Measurements from ENCODE around the gene GLT8D2. TPM values are rescaled to one million over a fixed set of nuclear protein-coding genes. Genes with fewer than 3 reads are reported as not detected.

GLT8D2 gene
- total and polyA plus RNA-seq, 2 of the 13 experiments (the other 11 are each of a cell fraction or from before 2014, with no cell fraction given): not detected

DNA sequence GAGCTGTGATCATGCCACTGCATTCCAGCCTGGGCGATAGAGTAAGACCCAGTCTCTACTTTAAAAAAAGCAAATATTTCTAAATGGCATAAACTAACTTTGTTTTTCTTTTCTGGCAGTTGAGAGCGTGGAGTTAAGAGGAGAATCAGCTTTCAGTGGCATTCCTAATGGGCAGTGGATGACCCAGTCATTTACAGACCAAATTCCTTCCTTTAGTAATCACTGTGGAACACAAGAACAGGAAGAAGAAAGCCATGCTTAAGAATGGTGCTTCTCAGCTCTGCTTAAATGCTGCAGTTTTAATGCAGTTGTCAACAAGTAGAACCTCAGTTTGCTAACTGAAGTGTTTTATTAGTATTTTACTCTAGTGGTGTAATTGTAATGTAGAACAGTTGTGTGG lies 63.2 kb downstream of the GLT8D2 start:
- no peak for ATAC-seq
- Histone ChIP-seq H3K4me3 (replicated peaks in 1 of 3; ENCODE audit: insufficient read depth in 1 of 3, low read depth in 2 of 3, low read length in 3 of 3) (no peak overlapping the region), H2AFZ (ENCODE audit: low read length) (no peak overlapping the region), H3K4me2 (ENCODE audit: low read depth, low read length) (no peak overlapping the region), H3K4me1 (ENCODE audit: insufficient read depth, low read length) (no peaks in the 10 kb centered on the region), H3K9ac (ENCODE audit: insufficient read depth, low read depth, low read length) (no peak overlapping the region), H3K79me2 (ENCODE audit: insufficient read depth, low read length) (no peaks in the 10 kb centered on the region), H3K36me3 (replicated peaks in 1 of 2; ENCODE audit: control insufficient read depth in 1 of 2, insufficient read depth in 2 of 2, low read length in 2 of 2) (peaks cover 4 to 39% of the 10 kb centered on the region in 2 experiments; a peak in 4 of 5 replicates), H4K20me1 (ENCODE audit: insufficient read depth, low read length) (no peaks in the 10 kb centered on the region), H3K9me3 (ENCODE audit: low read length) (no peaks in the 10 kb centered on the region), H3K27ac (ENCODE audit: extremely low read length, insufficient read depth, low read length) (no peak overlapping the region), H3K27me3 (ENCODE audit: control insufficient read depth in 1 of 2, insufficient read depth in 2 of 2, low read length in 2 of 2) (no peaks in the 10 kb centered on the region)
- TF ChIP-seq RCOR2 (CRISPR knock-in tag; IDR thresholded peaks at IDR 0.05) (no peak), NFIC (IDR thresholded peaks at IDR 0.05; ENCODE audit: low read length) (no peak), PHF8 (CRISPR knock-in tag; IDR thresholded peaks at IDR 0.05) (no peak), GRHL1 (CRISPR knock-in tag; conservative IDR thresholded peaks at IDR 0.05) (no peak), SOX6 (IDR thresholded peaks at IDR 0.05) (no peak), SOX6 (CRISPR knock-in tag; IDR thresholded peaks at IDR 0.05) (no peak), CBFB (CRISPR knock-in tag; IDR thresholded peaks at IDR 0.05) (no peak)
- DNase-seq (ENCODE audit: low spot score): no peak
- ChIA-PET POLR2A (no interaction called here), CTCF (ENCODE audit: low intra/inter-chr PET ratio, low total read pairs) (no interaction called here)
- in situ Hi-C loops (cut with HindIII; ENCODE audit: extremely low pct_ligation_motif_present, low pct_unique_long_range_greater_than_20kb): no loop called here
- no TSS peak for BruUV-seq (replicated peaks)
- intact Hi-C loops (cut with micrococcal nuclease; ENCODE audit: unreplicated experiment): no loop called here
- 76% methylated on average over 2 of the region's 2 CpGs for WGBS (ENCODE audit: low lambda C conversion rate)
- FAIRE-seq: no peak

GRCh38 chr12:103978384-103978982 lies 71.5 kb downstream of the GLT8D2 start:
- Histone ChIP-seq H3K9me3 (ENCODE audit: low read length) (no peaks in the 10 kb centered on the region), H3K4me1 (ENCODE audit: insufficient read depth, low read length) (peaks cover 7% of the 10 kb centered on the region), H3K4me3 (replicated peaks in 1 of 3; ENCODE audit: insufficient read depth in 1 of 3, low read depth in 2 of 3, low read length in 3 of 3) (no peak overlapping the region), H2AFZ (ENCODE audit: low read length) (no peak overlapping the region), H3K79me2 (ENCODE audit: insufficient read depth, low read length) (peaks cover 11% of the 10 kb centered on the region), H3K27ac (ENCODE audit: extremely low read length, insufficient read depth, low read length) (no peak overlapping the region), H3K36me3 (replicated peaks in 1 of 2; ENCODE audit: control insufficient read depth in 1 of 2, insufficient read depth in 2 of 2, low read length in 2 of 2) (peaks cover 14 to 54% of the 10 kb centered on the region in 2 experiments), H3K27me3 (ENCODE audit: control insufficient read depth in 1 of 2, insufficient read depth in 2 of 2, low read length in 2 of 2) (no peaks in the 10 kb centered on the region), H4K20me1 (ENCODE audit: insufficient read depth, low read length) (peaks cover 4% of the 10 kb centered on the region; the same call in 1 of the 2 replicates), H3K9ac (ENCODE audit: insufficient read depth, low read depth, low read length) (no peak overlapping the region), H3K4me2 (ENCODE audit: low read depth, low read length) (no peak overlapping the region)
- intact Hi-C loops (cut with micrococcal nuclease; ENCODE audit: unreplicated experiment) (no loop called here), in situ Hi-C loops (cut with HindIII; ENCODE audit: extremely low pct_ligation_motif_present, low pct_unique_long_range_greater_than_20kb) (no loop called here)
- DNase-seq (ENCODE audit: low spot score) (no peak), ATAC-seq (no peak), FAIRE-seq (no peak)
- no peak for TF ChIP-seq RXRB (CRISPR knock-in tag; IDR thresholded peaks at IDR 0.05; ENCODE audit: borderline replicate concordance)
- no peak for TF ChIP-seq NR2F6 (IDR thresholded peaks at IDR 0.05)
- no peak for TF ChIP-seq NR2F6 (CRISPR knock-in tag; IDR thresholded peaks at IDR 0.05)
- POLR2A ChIA-PET: no interaction called here
- CTCF ChIA-PET (ENCODE audit: low intra/inter-chr PET ratio, low total read pairs): no interaction called here
- BruUV-seq (replicated peaks): no TSS peak
- WGBS (ENCODE audit: low lambda C conversion rate): 98% methylated on average over 4 of the region's 4 CpGs
